GM12891 (cell line): ENCODE measurements around the gene SMAD7.

Experiments
- DNase-seq: peaks from one replicate; pipeline ENCODE4 v3.0.0; 2011; ENCODE audit warnings: low spot score; ENCODE audit not compliant: insufficient read length
- FAIRE-seq: peaks from 2 replicates; lab custom pipeline; 2011; peaks lifted over from hg19 to GRCh38; lab: Jason Lieb, UNC
- PAX5 ChIP-seq: IDR thresholded peaks from 2 replicates; pipeline ENCODE4 v1.6.1; 2011; ENCODE audit warnings: low read length, moderate library complexity, mild to moderate bottlenecking; ENCODE audit not compliant: insufficient read depth, severe bottlenecking
- POLR2A ChIP-seq: IDR thresholded peaks from 2 replicates; pipeline ENCODE4 v1.6.1; 2011; ENCODE audit warnings: low read depth, low read length, control low read depth
- POLR2AphosphoS5 ChIP-seq: IDR thresholded peaks from 2 replicates; pipeline ENCODE4 v1.6.1; 2011; ENCODE audit warnings: low read depth, low read length, control low read depth
- POU2F2 ChIP-seq: IDR thresholded peaks from 2 replicates; pipeline ENCODE4 v1.6.1; 2011; ENCODE audit warnings: low read depth, mild to moderate bottlenecking, control low read depth, low read length, moderate library complexity
- SPI1 ChIP-seq: IDR thresholded peaks from 2 replicates; pipeline ENCODE4 v1.6.1; 2011; ENCODE audit warnings: low read depth, low read length, control low read depth
- TAF1 ChIP-seq: IDR thresholded peaks from 2 replicates; pipeline ENCODE4 v1.6.1; 2011; ENCODE audit warnings: low read depth, low read length, control low read depth

SMAD7 gene

GRCh38 chr18:48974304-48975119 is 23.7 kb upstream of the SMAD7 start:
- TF ChIP-seq SPI1 (no peak), POLR2AphosphoS5 (no peak), PAX5 (no peak), POLR2A (no peak), POU2F2 (no peak), TAF1 (no peak)
- no peak for FAIRE-seq
- DNase-seq = no peak

DNA sequence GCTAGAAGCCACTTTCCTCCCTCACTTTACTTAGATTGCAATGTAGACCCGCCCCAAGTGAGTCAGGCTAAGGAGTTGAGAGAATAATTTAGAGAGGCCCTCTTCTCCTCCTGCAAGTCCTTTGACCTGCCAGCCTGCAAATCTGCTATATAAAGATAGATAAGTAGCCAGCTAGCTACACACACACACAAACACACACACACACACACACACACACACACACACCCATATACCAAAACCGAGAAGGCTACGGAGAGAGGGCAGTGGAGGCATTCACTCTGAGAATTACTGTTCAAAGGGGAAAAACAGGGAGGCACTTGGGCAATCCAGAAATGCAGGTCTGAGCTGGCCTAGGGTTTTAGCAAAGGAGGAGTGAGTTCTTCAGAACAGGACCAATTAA is 23.0 kb upstream of the SMAD7 start:
- TF ChIP-seq TAF1 = no peak
- TF ChIP-seq SPI1 = no peak
- TF ChIP-seq POU2F2 = no peak
- no peak for TF ChIP-seq POLR2A
- TF ChIP-seq POLR2AphosphoS5 = no peak
- TF ChIP-seq PAX5 = no peak
- no peak for FAIRE-seq
- DNase-seq = no peak

DNA sequence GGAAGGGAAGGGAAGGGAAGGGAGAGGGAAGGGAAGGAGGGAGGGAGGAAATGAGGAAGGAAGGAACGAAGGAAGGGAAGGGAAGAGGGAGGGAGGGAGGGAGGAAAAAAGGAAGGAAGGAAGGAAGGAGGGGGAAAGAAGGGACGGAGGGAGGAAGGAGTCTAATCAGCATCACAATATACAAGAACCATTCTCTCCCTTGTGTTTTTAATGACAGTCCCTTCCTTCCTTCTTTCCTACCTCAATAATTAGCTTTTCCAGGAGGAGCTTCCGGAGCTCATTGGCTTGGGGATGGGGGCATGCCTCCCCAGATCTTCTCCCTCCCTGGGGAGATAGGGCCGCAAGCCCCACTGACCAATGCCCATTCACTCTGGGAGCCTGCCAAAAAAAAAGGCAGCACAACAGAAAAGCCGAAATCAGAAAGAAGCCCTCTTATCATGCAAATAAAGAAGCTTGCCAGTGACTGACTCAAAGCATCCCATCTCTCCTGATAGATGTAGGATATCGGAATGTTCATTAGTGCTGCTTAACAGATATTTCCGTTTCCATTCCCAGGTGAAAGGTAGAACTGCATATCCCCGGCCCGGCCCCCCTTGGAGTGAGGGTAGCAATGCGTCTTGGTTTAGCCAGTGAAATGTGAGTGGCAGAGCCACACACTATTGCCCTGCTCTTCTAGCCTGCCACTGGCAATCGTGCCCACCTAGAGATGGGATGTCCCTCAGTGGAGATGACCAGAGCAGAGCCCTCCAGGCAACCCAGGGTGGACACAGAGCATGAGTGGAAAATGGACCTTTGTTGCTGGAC is 17.8 kb upstream of the SMAD7 start:
- FAIRE-seq (no peak), DNase-seq (no peak)
- TF ChIP-seq POU2F2 (no peak), TAF1 (no peak), POLR2AphosphoS5 (no peak), POLR2A (no peak), SPI1 (no peak), PAX5 (no peak)

GRCh38 chr18:48967545-48967944 is 16.8 kb upstream of the SMAD7 start:
- DNase-seq = no peak
- no peak for FAIRE-seq
- TF ChIP-seq PAX5 (no peak), POLR2AphosphoS5 (no peak), TAF1 (no peak), POLR2A (no peak), SPI1 (no peak), POU2F2 (no peak)

DNA sequence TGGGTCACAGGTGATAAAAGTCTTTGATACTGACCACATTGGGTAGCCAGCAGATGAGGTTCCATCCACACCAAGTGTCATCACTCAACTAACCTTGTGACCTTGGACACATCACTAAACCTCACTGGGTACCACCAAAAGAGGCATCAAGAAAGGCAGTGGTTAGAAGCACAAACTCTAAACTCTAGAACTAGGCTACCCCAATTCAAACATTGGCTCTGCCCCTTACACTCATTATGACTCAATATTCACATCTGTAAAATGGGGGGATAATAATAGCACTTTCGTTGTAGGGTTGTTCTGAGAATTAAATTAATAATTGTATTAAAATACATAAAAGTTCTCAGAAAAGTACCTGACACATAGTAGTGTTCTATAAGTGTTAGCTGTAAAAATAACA is 15.8 kb upstream of the SMAD7 start:
- TF ChIP-seq SPI1 (no peak), POLR2AphosphoS5 (no peak), TAF1 (no peak), PAX5 (no peak), POU2F2 (no peak), POLR2A (no peak)
- no peak for FAIRE-seq
- no peak for DNase-seq

DNA sequence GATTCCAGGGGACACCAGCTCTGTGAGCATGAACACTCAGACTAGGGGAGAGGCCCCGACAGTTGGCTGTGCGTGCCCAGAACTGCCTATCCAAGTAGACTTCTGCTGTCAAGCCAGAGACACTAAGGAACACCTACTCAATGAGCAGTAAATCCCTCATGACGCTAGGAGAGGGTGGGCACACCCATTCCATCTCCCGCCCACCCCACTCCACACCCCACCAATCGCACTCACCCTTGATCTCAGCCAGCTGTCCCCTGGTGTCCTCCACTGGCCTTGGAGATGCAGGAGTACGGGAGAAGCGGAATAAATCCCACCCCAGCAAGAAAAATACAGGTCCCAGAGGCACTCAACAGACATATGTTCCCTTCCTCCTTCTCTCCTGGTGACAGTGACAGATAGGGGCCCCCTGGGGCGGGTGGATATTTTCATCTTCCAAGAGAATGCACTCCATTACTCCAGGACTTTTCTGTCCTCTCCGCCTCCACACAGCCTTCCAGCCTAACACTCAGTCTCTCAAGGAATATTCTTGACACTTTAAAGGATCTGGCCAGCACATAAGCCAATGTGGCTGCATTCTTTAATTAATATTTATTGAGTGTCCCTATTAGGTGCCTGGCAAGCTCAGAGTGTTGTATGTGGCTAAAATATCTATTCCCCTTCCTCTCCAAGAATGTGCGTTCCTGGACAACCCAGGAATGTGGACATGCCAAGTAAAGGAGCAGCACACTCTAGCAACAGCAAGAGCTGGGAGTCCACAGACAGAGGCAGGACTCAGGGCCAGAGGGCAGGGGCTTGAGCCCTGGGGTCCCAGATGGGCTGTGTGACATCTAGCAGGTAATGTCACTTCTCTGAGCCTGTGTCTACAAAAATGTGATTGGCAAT is 13.1 kb upstream of the SMAD7 start:
- TF ChIP-seq POLR2AphosphoS5 = no peak
- no peak for TF ChIP-seq POLR2A
- no peak for TF ChIP-seq SPI1
- no peak for TF ChIP-seq PAX5
- TF ChIP-seq POU2F2 = no peak
- FAIRE-seq = no peak
- DNase-seq = no peak

DNA sequence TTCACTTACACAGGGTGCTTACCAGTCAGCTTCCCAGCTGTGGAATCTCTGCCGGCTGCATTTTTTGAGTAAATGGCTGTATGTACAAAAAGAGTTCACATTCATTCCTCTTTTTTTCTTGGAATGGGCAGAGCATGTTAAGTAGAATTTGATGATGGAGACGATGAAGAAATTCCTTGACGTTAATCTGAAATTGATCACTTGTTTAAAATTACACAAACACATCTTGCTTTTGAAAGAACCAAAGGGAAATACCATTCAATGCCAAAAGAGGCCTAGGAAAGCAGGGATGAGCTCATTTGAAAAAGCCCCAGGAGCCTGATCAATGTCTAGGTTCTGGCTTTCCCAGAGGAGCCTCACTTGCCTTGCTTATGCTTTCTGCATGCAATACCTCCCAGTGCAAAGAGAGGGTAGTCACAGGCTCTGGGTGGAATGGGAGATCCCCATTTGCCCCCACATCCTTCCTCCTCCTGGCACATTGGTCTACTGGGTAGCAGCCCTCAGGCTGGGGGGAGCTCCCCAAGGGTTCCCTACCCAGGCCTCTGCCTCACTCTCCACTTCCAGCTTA is 12.3 kb upstream of the SMAD7 start:
- FAIRE-seq (no peak), DNase-seq (no peak)
- TF ChIP-seq PAX5 = no peak
- TF ChIP-seq POLR2AphosphoS5 = no peak
- TF ChIP-seq TAF1 = no peak
- no peak for TF ChIP-seq SPI1
- no peak for TF ChIP-seq POLR2A
- no peak for TF ChIP-seq POU2F2

DNA sequence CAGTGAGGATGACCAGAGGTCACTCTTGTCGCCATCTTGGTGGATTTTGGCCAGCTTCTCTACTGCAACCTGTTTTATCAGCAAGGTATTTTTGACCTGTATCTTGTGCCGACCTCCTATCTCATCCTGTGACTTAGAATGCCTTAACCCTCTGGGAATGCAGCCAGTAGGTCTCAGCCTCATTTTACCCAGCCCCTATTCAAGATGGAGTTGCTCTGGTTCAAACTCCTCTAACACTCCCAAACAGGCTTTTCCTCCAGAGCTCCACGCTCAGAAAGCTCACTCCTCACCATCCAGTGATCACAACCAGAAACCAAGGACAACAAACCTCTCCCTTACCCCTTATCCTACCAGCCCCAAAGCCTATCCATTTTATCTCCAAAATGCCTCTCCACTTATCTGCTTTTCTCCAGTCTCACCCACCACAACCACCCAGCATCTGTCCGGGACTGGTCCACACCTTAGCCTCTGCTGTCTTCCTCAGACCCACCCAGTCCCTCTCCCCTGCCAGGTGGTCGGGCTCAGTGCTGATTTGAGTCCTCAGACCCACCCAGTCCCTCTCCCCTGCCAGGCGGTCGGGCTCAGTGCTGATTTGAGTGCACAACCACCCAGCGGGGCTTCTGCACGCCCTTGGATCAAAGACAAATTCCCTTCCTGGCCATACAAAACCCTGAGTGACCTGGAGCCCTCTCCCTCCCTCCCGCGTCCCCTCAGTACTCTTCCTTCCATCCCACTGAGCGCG is 11.7 kb upstream of the SMAD7 start:
- no peak for DNase-seq
- no peak for TF ChIP-seq TAF1
- FAIRE-seq = no peak

- DNase-seq = no peak
Observed at GRCh38 chr18:48961547-48961946, 10.8 kb upstream of the SMAD7 start.

More at GRCh38 chr18:48961547-48961946, 10.8 kb upstream of the SMAD7 start:
- FAIRE-seq = no peak
- TF ChIP-seq POU2F2 (no peak), POLR2AphosphoS5 (no peak), SPI1 (no peak), PAX5 (no peak), TAF1 (no peak)
